ENCODE data around the gene ITM2B.
"Not testable (repeated sequence)": the region's sequence is repeated elsewhere in the genome, so short reads cannot be mapped to it uniquely, and the experiment has no call there.

ITM2B gene

DNA sequence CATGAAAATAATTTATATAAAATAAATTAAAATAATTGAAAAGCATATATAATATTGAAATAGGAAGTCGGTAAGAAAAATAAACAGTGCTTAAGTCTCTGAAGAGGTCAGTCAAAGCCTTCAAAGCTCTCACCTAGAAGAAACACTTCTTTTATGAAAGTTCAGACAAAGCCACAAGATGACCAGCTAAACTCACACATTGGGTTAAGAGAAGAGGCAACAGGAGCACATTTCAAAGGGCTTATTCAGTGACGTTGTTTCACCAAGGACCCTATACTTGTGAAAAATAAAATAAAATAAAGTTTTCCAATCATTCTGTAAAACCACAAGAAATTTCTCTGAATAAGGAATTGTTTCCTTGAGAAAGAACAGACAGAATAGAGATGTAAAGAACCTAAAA is 2.5 kb upstream of the ITM2B start:
- no peak for DNase-seq

DNA sequence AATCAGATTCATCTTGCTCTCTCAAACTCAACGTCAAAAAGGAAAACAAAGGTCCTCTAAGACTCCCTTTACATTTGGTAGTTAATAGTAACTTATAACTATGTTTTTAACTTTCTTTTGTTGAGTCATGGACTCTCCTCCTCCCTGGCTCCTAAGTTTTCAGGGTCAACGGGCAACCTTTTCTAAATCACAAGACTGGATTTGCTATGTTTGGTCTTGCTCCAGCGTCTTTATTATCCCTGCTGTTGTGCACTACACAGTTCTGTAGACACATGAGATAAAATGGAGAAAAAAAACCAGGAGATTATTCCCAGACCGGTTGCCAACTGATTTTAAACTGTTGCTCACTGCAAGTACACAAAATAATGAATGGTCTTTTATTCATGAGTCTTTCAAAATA is 1.9 kb upstream of the ITM2B start:
- no peak for DNase-seq

DNA sequence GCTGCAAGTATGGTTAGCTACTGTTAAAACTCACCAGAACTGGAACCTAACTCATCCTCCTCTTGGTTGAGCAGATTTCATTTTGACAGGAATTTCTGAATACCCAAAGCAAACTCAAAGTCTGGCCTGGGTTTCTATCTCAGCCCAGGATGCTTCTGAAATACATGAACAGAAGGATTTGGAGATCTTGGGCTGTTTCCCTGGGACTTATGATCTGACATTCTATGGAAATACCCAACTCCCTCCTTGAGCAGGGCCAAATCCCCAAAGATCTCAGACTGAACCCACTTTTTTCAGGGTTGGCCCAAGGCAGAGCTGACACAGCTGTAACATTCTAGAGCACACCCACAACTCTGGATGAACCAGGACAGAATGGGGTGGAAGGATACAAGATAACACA is 1.1 kb upstream of the ITM2B start:
- DNase-seq: no peak

DNA sequence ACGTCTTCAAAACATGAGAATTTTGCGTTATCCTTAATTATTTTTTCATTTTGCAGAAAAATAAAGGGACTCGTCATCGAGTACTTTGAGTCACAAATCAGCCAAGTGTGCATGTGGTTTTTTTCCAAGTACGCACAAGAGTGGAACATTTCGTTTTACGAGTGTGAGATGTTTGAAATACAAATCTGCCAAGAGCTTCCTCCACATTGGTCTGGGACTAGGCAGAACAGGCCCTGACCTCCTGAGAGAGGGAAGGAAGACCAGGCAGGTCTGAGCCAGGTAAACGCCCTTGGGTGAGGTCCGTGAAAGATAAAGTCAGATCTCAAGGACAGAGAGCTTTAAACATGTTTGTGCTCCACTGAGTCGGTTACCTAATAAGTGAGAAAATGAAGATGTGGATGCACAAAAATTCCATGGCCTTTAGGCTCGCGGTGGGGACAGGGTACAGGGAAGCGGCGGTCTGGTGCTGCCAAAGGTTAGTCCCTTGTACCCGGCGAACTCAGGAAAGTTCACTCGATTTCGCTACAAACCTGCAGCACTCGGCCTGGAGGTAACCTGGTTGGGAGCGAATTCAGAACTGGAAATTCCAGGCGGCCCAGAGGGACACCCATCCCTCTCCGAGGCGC is 473 bp upstream of the ITM2B start:
- no peak for DNase-seq

DNA sequence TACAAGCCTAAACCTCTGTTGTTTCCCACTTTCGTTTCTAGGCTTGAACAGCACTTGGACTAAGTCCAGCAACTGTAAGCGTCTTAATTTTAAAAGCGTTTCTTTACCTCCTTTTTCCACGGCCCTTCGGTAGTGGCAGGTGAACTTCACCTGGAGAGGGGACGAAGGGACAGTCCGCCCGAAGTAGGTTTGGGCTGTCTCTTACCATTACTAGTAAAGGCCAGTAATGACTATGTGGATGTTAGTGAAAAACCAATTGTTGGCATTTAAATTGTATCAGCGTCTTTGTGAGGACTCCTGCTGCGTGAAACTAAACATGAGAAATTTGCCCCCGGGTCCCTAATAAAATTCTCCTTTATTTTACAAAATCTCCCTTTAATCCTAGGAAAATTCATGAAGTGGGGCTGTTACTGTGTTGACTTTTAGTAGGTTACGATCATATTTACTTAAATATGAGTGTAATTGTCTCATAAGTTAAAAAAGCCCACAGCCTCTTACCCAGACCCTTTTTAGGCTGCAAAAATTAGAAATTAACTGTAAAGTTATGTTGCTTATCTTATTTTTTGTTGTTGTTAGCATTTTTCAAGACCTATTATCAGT is 983 bp downstream of the ITM2B start:
- DNase-seq: peak; percentile 17

DNA sequence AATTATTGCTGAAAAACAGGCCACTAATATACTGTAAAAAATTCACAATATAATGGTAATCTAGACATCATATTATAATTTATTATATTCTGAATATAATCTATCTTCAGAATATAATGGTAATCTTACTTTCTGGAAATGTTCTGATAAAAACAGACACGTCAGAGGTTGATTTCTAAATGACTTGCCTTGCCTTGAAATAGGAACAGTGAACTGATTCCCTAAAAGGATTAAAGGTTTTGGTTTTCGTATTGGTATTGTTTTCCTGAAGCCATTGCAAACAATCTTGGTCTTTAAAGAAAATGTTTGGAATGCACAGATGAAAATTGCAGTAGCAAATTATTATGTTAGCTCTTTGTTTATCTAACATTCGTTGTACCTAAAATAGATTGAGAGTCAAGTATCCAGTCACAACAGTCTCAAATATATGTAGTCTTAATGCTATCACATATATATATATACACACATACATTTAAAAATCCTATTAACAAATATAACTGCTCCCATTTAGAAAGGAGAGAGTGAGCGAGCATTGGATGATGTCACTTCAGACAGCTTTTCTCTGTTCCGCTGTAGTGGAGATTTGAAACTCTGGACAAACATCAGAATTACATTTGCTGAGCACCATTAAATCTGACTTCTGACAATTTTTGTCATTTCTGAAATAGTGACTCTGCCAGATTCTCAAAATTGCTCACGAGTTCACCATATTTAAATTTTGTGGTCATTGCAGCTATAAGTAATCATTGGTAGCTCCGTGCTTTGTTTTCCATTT is 1.7 kb downstream of the ITM2B start:
- no peak for DNase-seq

DNA sequence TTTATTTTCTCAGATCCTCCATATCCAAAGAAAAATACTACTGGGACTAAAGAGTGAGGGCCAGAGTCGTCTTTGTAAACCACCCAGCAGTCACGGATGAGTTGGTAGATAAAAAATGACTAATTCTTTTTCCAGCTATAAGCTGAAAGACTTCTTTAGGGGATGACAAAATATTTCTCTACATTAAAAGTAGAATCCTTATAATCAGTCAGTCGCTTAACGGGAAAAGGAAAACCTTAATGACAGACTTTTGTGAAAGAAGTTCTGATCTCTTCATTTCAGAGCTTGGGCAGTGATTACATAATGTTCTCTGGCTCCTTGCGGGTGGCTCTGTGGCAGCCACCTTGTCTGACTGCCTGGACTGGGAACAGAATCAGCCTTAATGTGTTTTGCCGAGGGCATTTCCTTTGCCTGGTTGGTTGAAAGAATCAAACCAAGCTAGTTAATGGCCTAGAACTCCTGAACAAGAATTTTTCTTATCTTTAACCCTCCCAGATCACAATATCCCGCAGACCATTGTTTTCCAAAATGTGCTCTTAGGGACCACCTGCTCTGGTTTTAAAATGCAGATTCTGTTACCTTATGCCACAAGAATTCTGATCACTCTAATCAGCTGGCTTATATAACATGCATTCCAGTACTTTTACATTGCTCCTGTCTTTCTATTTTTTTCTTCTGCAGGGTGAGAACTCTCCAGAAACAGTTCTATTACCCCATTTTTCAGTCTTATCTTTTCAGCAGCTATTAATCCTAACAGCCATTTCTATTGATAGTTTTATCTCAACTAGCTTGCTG is 2.5 kb downstream of the ITM2B start:
- no peak for DNase-seq

DNA sequence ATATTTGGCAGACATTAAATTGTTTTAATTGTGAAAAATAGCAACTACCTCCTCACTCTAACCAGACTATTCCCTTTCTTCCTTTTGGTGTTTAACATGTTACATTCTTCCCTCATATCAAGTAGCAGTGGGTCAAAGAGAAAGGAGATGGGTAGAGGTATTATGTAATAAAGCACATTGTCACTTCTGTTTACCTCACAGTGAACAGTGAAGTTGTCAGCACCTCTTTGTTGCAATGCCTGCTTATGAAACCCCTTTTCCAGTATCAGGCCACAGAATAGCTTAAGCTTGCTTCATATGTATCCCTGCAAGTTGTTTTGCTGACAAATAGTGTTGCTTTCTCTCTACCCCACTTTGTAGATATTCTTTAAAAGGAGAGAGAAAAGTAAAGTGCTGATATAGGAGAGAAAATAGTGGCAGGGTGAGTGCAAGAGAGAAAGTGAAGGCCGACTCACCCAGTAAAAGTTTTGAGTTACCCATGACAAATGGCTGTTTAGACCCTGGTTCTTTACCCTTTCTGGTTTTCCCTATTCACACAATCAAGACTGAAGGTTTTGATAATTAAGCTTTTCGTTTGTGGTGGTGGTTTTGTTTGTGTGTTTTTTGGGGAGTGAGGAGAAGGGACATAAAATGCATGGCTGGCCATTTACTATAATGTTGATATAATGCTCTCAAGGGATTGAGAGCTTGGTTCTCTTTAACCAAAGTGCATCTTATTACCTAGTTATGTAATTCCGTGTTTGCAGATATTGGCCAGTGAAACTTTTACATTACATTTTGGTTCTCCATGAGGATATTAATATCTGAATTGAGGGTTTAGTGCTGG is 3.7 kb downstream of the ITM2B start:
- no peak for DNase-seq

DNA sequence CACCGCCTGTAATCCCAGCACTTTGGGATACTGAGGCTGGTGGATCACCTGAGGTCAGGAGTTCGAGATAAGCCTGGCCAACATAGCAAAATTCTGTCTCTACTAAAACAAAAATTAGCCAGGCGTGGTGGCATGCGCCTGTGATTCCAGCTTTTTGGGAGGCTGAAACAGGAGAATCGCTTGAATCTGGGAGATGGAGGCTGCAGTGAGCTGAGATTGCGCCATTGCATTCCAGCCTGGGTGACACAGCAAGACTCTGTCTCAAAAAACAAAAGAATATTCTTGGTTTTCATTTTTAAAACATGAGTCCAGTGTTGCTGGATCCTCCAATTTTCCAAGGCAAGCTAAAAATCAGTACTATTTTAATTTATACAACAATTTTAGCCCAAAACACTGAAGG is 6.4 kb downstream of the ITM2B start:
- DNase-seq: not testable (repeated sequence)

DNA sequence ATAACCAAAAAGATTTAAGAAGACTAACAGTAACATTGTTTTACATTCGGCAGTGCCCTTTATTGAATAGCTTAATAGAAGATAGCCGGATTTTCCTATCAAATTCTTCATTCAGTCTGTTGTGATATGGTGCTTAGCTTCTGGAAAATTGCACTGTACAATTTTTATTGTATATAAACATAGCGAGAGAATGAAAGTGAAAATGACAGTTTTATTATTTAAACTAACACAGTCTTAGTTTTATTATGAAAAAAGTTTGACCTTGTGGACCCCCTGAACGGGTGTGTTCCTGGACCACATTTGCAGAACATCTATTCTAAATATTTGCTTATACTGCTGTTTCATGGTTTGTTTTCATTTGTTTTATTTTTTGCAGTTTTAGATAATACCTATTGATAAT is 8.6 kb downstream of the ITM2B start:
- DNase-seq: no peak

DNA sequence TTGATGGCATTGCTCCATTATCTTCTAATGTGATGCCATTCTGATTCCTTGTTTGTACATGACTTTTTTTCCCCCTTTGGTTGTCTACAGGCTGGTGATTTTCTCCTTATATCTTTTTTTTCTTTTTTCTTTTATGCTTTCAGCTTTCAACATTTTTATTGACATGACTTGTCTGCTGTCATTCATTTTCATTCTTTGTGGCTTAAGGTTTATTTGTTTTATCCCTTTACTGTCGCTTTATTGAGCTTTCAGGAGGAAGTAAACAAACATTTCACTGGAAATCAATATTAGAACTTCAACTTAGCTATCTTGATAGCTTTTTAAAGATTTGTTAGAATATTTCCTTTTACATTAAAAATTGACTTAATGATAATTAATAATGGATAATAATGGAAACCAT is 9.7 kb downstream of the ITM2B start:
- DNase-seq: no peak

DNA sequence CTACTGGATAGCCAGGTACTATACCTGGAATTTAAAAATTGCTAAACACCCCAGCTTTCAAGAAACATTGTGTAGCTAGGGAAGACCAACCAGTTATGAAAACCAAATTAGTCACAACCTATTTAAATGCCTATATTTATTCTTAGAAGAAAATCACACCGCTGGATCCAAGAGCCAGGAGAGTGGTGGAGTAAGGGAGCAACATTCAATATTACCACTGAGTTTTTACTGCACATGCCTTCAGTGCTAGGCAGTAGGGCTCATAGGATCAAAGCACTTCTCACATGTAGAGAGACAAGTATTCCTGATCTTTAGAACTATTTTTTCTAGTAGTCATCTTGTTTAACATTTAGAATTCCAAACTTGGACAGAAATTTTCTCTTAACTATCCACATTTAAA is 11.2 kb downstream of the ITM2B start:
- DNase-seq: no peak

DNA sequence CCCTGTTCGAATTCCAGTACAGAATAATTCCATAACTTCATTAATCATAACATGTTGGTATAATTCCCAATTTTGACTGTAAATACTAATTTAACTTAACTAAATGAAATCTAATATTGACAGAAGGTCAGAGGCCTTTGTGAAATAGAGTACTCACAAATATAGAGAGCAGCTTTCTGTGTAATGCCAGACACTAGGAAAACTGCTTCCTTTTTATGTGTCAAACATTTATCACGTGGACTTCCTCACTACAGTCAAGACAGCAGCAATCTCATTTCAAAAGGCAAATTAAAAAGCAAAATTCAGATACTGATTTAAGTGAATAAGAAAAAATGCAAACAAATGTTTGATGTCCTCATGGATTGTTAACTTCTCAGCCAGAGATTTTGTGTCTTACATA is 13.1 kb downstream of the ITM2B start:
- no peak for DNase-seq

DNA sequence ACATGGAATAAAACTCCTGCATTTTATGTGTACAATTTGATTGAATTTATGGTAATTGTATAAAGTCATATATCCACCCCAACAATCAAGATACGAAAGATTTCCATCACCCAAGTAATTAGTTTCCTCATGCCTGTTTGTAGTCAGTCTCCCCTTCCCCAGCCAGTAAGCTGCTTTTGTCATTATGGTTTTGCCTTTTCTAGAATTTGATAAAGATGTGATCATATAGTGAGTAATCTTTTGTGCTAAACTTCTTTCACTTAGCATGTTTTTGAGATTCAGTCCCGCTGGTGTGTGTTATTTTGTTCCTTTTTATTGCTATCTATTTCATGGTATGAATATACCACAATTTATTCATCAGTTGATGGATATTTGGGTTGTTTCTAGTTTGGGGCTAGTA is 16.0 kb downstream of the ITM2B start:
- DNase-seq: no peak

DNA sequence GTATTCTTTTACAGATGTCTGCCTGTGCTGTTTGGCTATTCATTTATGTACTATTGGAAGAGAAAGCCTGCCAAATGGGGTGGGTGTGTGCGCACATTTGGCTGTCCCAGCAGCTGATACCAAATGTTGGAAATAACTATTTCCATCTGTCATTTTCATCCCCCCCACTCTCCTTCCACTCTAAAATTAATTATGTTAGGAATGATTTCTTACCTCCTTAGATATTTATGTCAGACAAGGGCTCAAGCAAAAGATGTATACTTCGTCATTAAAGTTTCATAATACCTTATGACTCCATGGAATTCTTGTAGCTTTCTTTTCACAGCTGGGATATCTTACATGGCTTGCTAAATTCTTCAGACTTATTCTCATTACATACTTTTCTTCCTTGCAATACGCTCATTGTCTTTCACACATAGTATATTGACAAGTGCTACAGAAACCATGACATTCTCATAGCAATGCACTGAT is 18.6 kb downstream of the ITM2B start:
- DNase-seq: no peak

DNA sequence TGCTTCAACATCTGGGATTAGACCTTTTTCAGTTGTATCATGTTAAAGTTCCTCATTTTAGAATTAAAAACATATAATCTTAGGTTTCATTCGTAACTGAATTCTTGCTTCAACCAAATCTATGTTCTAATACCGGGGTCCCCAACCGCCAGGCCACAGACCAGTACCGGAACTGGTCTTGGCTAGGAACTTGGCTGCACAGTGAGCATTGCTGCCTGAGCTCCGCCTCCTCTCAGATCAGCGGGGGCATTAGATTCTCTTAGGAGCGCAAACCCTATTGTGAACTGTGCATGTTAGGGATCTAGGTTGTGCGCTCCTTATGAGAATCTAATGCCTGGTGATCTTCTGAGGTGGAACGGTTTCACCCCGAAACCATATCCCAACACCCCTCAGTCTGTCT is 19.2 kb downstream of the ITM2B start:
- no peak for DNase-seq

DNA sequence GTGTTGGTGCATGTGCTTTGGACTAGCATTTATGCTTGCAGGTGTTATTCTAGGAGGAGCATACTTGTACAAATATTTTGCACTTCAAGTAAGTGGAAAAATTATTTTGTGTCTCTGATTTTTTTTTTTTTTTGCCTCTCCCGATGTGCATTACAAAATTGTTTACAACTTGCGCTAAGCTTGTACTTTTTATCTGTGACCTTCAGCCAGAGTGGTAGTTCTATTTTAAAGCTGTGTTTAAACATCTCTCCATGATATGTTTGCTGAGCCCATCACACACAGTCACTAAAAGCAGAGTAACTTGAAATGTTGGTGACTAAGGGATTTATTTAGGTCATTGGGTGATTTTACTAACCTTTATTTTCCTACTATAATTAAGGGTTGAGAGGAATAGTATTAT is 20.8 kb downstream of the ITM2B start:
- DNase-seq: no peak

DNA sequence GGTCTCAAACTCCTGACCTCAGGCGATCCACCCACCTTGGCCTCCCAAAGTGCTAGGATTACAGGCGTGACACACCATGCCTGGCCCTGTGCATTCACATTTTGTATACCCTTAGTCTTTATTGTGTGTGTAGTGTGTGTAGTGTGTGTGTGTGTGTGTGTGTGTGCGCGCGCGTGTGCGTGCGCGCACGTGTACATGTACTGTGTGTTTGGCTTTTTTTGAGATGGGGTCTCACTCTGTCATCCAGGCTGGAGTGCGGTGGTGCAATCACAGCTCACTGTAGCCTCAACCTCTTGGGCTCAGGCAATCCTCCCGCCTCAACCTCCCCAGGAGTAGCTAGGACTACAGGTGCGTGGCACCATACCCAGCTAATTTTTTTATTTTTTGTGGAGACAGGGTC is 22.1 kb downstream of the ITM2B start:
- DNase-seq: no peak

DNA sequence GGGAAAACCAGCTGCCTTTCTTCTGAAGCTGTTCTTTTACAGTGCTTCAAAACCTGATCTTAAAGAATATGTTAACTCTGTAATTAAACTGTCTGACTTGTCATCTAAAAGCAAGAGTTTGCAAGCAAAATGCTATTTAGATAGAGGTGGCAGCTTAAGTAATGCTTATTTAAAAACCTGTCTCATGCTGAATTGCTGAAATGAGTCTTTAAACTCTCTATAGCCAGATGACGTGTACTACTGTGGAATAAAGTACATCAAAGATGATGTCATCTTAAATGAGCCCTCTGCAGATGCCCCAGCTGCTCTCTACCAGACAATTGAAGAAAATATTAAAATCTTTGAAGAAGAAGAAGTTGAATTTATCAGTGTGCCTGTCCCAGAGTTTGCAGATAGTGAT is 22.9 kb downstream of the ITM2B start:
- no peak for DNase-seq

DNA sequence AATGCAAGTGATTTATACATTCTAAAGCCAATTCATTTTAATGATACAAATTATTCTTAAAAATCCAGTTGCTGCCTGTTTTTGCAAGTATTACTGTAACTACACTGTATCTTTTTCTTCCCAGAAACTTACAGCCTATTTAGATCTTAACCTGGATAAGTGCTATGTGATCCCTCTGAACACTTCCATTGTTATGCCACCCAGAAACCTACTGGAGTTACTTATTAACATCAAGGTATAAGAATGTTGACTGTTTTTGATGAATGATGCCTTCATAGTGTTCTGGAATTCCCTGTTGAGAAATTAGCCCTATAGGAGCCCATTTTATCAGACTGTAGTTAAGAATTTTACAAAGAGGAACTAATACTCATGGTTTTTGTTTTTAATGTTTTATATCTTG is 25.0 kb downstream of the ITM2B start:
- no peak for DNase-seq

DNA sequence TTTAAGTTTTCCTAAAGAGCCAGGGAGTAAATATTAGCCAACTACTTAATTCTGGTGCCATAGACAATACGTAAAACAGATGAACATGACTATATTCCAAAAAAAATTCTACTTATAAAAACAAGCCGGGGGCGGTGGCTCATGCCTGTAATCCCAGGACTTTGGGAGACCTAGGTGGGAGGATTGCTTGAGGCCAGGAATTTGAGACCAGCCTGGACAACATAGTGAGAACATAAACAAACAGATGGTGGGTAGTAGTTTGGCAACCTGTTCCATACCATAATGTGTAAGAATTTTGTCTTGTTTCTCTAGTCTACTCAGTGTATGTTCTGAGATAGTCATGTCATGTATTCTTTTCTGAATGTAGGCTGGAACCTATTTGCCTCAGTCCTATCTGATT is 25.4 kb downstream of the ITM2B start:
- DNase-seq: no peak

DNA sequence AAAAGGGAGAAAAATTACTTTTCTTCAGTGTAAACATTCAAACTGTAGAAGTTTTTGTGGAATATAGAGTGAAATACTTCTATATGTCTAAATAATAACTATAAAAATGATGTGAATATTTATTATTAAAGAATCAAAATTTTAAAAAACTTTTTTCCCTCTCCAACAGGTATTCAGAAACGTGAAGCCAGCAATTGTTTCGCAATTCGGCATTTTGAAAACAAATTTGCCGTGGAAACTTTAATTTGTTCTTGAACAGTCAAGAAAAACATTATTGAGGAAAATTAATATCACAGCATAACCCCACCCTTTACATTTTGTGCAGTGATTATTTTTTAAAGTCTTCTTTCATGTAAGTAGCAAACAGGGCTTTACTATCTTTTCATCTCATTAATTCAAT is 28.0 kb downstream of the ITM2B start:
- no peak for DNase-seq

DNA sequence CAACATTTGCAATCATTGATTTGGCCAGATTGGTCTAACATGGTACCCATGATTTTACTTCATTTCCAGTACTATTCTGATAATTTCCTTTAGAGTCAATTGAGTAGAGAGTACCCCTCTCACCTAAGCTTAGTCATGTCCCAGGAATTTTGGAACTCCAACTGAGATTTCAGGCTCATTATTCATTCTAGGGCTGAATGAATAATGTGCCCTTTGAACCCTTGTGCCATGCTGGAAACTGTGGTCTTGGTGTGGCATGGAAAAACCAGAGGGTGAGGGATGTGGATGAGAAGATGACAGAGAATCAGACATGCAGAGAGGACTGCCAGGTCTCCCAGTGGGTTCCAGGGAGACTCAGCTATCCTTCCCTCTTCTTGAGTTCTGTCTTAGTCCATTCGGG is 30.2 kb downstream of the ITM2B start:
- DNase-seq: no peak

Data from NCI-H2029 (cell line).